Astrocyte of the cerebellum (primary cell): ENCODE data around the gene FTCD.

Experiments used
- DNase-seq: peaks from one replicate; pipeline ENCODE4 v3.0.0-alpha.2; 2011; ENCODE audit warnings: low read depth
- H3K4me3 ChIP-seq: 2 replicates; pipeline ENCODE4 v1.5.1; 2011; ENCODE audit warnings: mild to moderate bottlenecking, low read depth, low read length, moderate library complexity
- CTCF ChIP-seq: IDR thresholded peaks from 2 replicates; pipeline ENCODE4 v1.5.1; 2012; ENCODE audit warnings: low read length, low read depth, moderate library complexity, mild to moderate bottlenecking; ENCODE audit errors: missing control alignments
- in situ Hi-C: cut with HindIII; loops from 2 replicates; pipeline ENCODE4 v1.10.0; 2017; ENCODE audit warnings: low sequenced_read_pairs

FTCD gene

GRCh38 chr21:46088189-46088588 lies 67.2 kb downstream of the FTCD start:
- no peak for DNase-seq
- in situ Hi-C loops, result no loop called here
- no peak for TF ChIP-seq CTCF
- H3K4me3 ChIP-seq, result no peak overlapping the region

GRCh38 chr21:46087641-46088040 lies 67.7 kb downstream of the FTCD start:
- no peak overlapping the region for H3K4me3 ChIP-seq
- in situ Hi-C loops, result no loop called here
- TF ChIP-seq CTCF, result no peak
- DNase-seq, result no peak
